HFFc6 (cell line): ENCODE measurements around the gene PTPRD. TPM values are rescaled to one million over a fixed set of nuclear protein-coding genes. Genes with fewer than 3 reads are reported as not detected.

Experiments
- DNase-seq: peaks from one replicate; pipeline ENCODE4 v3.0.0-alpha.2; 2018
- H3K27ac Mint-ChIP-seq: 2 replicates; pipeline ENCODE4 v1.8.0; 2020; ENCODE audit warnings: mild to moderate bottlenecking, mixed read lengths
- H3K27me3 Mint-ChIP-seq: 2 replicates; pipeline ENCODE4 v1.8.0; 2021; ENCODE audit warnings: mild to moderate bottlenecking, moderate library complexity, mixed read lengths; ENCODE audit not compliant: insufficient read depth
- H3K36me3 Mint-ChIP-seq: 2 replicates; pipeline ENCODE4 v1.8.0; 2021; ENCODE audit warnings: low read depth, mixed read lengths
- H3K4me1 Mint-ChIP-seq: 2 replicates; pipeline ENCODE4 v1.8.0; 2020; ENCODE audit warnings: low read depth, mixed read lengths
- H3K4me3 Mint-ChIP-seq: 2 replicates; pipeline ENCODE4 v1.8.0; 2020; ENCODE audit warnings: mild to moderate bottlenecking, moderate library complexity, mixed read lengths
- H3K9me3 Mint-ChIP-seq: 2 replicates; pipeline ENCODE4 v1.8.0; 2020; ENCODE audit warnings: mild to moderate bottlenecking, mixed read lengths
- CTCF ChIP-seq: fragments of 200-600 bp; sonication (generic); IDR thresholded peaks from 2 replicates; pipeline ENCODE4 v1.5.0; 2021; ENCODE audit warnings: antibody characterized with exemption, mild to moderate bottlenecking
- total RNA-seq, 6 experiments: library from RNA; stranded (reverse); fragmentation: NEBNext Ultra II Directional; extraction: Animal tissue kit (Norgen Biotek cat#: 25700); gene quantifications; 2 replicates in 1 of 6; 3 replicates in 5 of 6; pipeline ENCODE4 v1.2.3, GENCODE V29; 2021

The PTPRD gene
- total RNA-seq, 6 experiments from 2014 or later = not detected

- H3K9me3 Mint-ChIP-seq = peaks cover 28% of the 10 kb centered on the region
- H3K4me1 Mint-ChIP-seq = no peaks in the 10 kb centered on the region
- H3K27ac Mint-ChIP-seq = no peak overlapping the region
- DNase-seq = no peak
- no peak for TF ChIP-seq CTCF
- no peaks in the 10 kb centered on the region for H3K27me3 Mint-ChIP-seq
- H3K36me3 Mint-ChIP-seq = no peaks in the 10 kb centered on the region
- no peak overlapping the region for H3K4me3 Mint-ChIP-seq
Measured at GRCh38 chr9:8489835-8490234, 2123.0 kb downstream of the PTPRD start.

- Mint-ChIP-seq H3K27ac (no peak overlapping the region), H3K4me1 (no peaks in the 10 kb centered on the region)
- DNase-seq = no peak
Measured at GRCh38 chr9:8486095-8486494, 2126.7 kb downstream of the PTPRD start.

GRCh38 chr9:8484597-8485191 lies 2128.1 kb downstream of the PTPRD start:
- no peaks in the 10 kb centered on the region for H3K4me1 Mint-ChIP-seq
- H3K9me3 Mint-ChIP-seq = peaks cover 46% of the 10 kb centered on the region
- H3K36me3 Mint-ChIP-seq = peaks cover 5% of the 10 kb centered on the region; the same call in 1 of the 2 replicates
- H3K4me3 Mint-ChIP-seq = no peak overlapping the region
- TF ChIP-seq CTCF = no peak
- no peak overlapping the region for H3K27ac Mint-ChIP-seq
- H3K27me3 Mint-ChIP-seq = no peaks in the 10 kb centered on the region
- no peak for DNase-seq

More at GRCh38 chr9:8486095-8486494, 2126.7 kb downstream of the PTPRD start:
- Mint-ChIP-seq H3K27me3 (no peaks in the 10 kb centered on the region), H3K9me3 (peaks cover 44% of the 10 kb centered on the region), H3K36me3 (peaks cover 5% of the 10 kb centered on the region; the same call in 1 of the 2 replicates), H3K4me3 (no peak overlapping the region)
- no peak for TF ChIP-seq CTCF

- no peaks in the 10 kb centered on the region for H3K4me1 Mint-ChIP-seq
- TF ChIP-seq CTCF = no peak
- no peak for DNase-seq
Measured at GRCh38 chr9:8477450-8477849, 2135.4 kb downstream of the PTPRD start.

GRCh38 chr9:8474937-8475336 lies 2137.9 kb downstream of the PTPRD start:
- Mint-ChIP-seq H3K36me3 (no peaks in the 10 kb centered on the region), H3K9me3 (peaks cover 9% of the 10 kb centered on the region), H3K4me3 (no peak overlapping the region), H3K27me3 (no peaks in the 10 kb centered on the region), H3K27ac (no peak overlapping the region), H3K4me1 (no peaks in the 10 kb centered on the region)
- no peak for DNase-seq
- TF ChIP-seq CTCF = no peak

More at GRCh38 chr9:8477450-8477849, 2135.4 kb downstream of the PTPRD start:
- H3K36me3 Mint-ChIP-seq = peaks cover 5% of the 10 kb centered on the region; the same call in 1 of the 2 replicates
- H3K27ac Mint-ChIP-seq = no peak overlapping the region
- H3K4me3 Mint-ChIP-seq = no peak overlapping the region
- no peaks in the 10 kb centered on the region for H3K27me3 Mint-ChIP-seq
- peaks cover 19% of the 10 kb centered on the region for H3K9me3 Mint-ChIP-seq
